Thyroid gland (tissue), 4 donors: ENCODE results near the gene DRP2. TPM values are rescaled to one million over a fixed set of nuclear protein-coding genes. Genes with fewer than 3 reads are reported as not detected.
"Not testable (repeated sequence)": the region's sequence is repeated elsewhere in the genome, so short reads cannot be mapped to it uniquely, and the experiment has no call there.

Experiments
- DNase-seq, 2 donors: peaks; one replicate each; pipeline ENCODE4 v3.0.0-alpha.2; 2019
- H3K27ac ChIP-seq, 3 donors: fragments of 200-600 bp; sonication (generic); 1 replicate in 2 of 3; 2 replicates in 1 of 3; pipeline ENCODE4 v1.5.1; 2016 to 2019; ENCODE audit warnings: mild to moderate bottlenecking in 1 of 3, moderate library complexity in 1 of 3
- H3K27me3 ChIP-seq: fragments of 200-600 bp; sonication (generic); one replicate; pipeline ENCODE4 v1.5.1; 2019
- H3K36me3 ChIP-seq, 2 donors: fragments of 200-600 bp; sonication (generic); one replicate each; pipeline ENCODE4 v1.5.1; 2016 to 2019
- H3K4me1 ChIP-seq, 2 donors: fragments of 200-600 bp; sonication (generic); one replicate each; pipeline ENCODE4 v1.5.1; 2017 to 2019
- H3K4me3 ChIP-seq, 3 donors: fragments of 200-600 bp; sonication (generic); replicated peaks in 1 of 3; 1 replicate in 2 of 3; 2 replicates in 1 of 3; pipeline ENCODE4 v1.5.1; 2016; ENCODE audit warnings: mild to moderate bottlenecking in 1 of 3
- H3K9me3 ChIP-seq: fragments of 200-600 bp; sonication (generic); one replicate; pipeline ENCODE4 v1.5.1; 2017
- CTCF ChIP-seq, 6 experiments: fragments of 200-600 bp in 3 of 6; fragments of 450-650 bp in 3 of 6; sonication (generic) in 3 of 6; IDR thresholded peaks; one replicate each; pipeline ENCODE4 v1.5.1; 2016 to 2019; ENCODE audit warnings: antibody characterized with exemption in 6 of 6, mild to moderate bottlenecking in 2 of 6, inconsistent platforms in 1 of 6, moderate library complexity in 1 of 6
- POLR2A ChIP-seq, 2 donors: fragments of 450-650 bp; IDR thresholded peaks; one replicate each; pipeline ENCODE4 v1.6.1; 2017; ENCODE audit warnings: antibody characterized with exemption in 2 of 2, mild to moderate bottlenecking in 2 of 2, moderate library complexity in 1 of 2
- WGBS, 2 donors: methylation state at CpG; one replicate each; pipeline ENCODE4 v1.1.5; 2017; 5-methylcytosine and 5-hydroxymethylcytosine counted together
- intact Hi-C: fragments of 100-400 bp; cut with DNase I; formaldehyde crosslinking; loops from one replicate; pipeline ENCODE4 v1.15.1; 2023
- small RNA-seq: library from RNA; depleted of rRNA; stranded (forward); fragments of <200 nt; gene quantifications from one replicate; pipeline ENCODE3, GENCODE V24; 2016
- total RNA-seq, 4 donors: library from RNA; depleted of rRNA; stranded (reverse); fragments of >200 nt; gene quantifications; one replicate each; pipeline ENCODE4 v1.2.3, GENCODE V29; 2016

Gene DRP2
- total RNA-seq, 4 donors from 2014 or later, result not detected

- Histone ChIP-seq H3K27ac (no peak overlapping the region), H3K4me1 (no peaks in the 10 kb centered on the region), H3K27me3 (peaks cover 5% of the 10 kb centered on the region), H3K9me3 (no peaks in the 10 kb centered on the region), H3K36me3 (no peaks in the 10 kb centered on the region), H3K4me3 (no peak overlapping the region)
- no peak for DNase-seq
- intact Hi-C loops, result no loop called here
- TF ChIP-seq CTCF (IDR thresholded peaks at IDR 0.05) (peak in 3 of 6 experiments; percentile 40 to 54 (median 43)), POLR2A (IDR thresholded peaks at IDR 0.05) (no peak)
- 5 to 12% methylated on average over 2 of the region's 2 CpGs for WGBS, 2 donors
Measured at GRCh38 chrX:101287402-101287801, 67.8 kb downstream of the DRP2 start.

DNA sequence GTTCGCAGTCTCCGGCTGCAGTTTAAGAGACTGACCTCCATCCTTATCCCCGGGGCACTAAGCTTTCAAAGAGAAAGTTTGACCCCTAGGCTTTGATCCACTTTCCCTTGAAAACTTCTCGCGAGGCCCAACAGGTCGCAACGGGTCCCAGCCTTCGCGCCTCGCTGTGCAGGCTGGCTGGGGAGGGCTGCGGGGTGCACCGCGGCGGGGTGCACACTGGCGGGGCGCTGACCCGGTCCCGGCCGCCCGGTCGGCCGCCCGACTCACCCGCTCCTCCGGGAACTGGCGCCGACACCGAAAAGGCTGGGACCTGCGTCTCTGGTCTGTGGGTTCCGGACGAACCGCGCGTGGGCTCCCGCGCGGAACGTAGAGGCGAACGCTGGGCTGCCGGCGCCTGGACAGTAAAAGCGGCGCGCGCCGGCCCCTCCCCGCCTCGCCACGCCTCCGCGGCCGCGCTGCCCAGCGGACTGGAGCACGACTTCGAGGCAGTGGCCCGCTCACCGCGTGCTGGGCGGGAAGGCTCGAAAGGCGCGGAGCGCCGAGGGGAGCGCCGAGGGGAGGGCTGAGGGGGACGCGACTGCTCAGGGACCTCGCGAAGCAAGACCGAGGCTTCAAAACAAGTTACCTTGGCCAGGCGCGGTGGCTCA is 71.5 kb downstream of the DRP2 start, which contains the start of gene TAF7L:
TAF7L (minus strand) TSS at position 378 of the 647 bp plus-strand sequence. CDS start 3,791 bp downstream, outside the sequence.
- Histone ChIP-seq H3K27me3 (peaks cover 5% of the 10 kb centered on the region), H3K9me3 (no peaks in the 10 kb centered on the region), H3K4me1 (no peaks in the 10 kb centered on the region), H3K36me3 (no peaks in the 10 kb centered on the region), H3K4me3 (no peak within 1 kb of the TSS), H3K27ac (no peak within 1 kb of the TSS)
- DNase-seq, result no peak
- WGBS, 2 donors, result 17 to 41% methylated on average over 2 to 11 of the region's 75 CpGs
- TF ChIP-seq CTCF (IDR thresholded peaks at IDR 0.05), result no peak
- no peak for TF ChIP-seq POLR2A (IDR thresholded peaks at IDR 0.05)
- intact Hi-C loops, result no loop called here

- H3K4me1 ChIP-seq, H3K4me3 ChIP-seq, H3K9me3 ChIP-seq, H3K27ac ChIP-seq, DNase-seq, H3K27me3 ChIP-seq, H3K36me3 ChIP-seq, intact Hi-C loops: not testable (repeated sequence)
- 95 to 100% methylated on average over 3 of the region's 3 CpGs for WGBS, 2 donors
Measured at GRCh38 chrX:101295603-101296002, 76.0 kb downstream of the DRP2 start.

DNA sequence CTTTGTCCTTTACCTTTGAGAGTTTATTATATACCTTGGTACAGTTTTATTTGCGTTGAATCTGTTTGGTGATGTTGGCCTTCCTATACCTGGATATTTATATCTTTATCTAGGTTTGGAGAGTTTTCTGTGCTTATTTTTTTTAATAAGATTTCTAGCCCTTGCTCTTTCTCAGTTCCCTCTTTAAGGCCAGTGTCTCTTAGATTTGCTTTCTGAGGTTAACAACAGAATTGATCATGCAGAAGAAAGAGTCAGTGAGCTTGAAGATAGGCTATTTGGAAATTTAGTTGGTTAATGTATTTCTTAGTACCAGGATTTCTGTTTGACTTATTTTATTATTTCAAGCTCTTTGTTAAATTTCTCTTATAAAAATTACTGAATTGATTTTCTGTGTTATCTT is 84.2 kb downstream of the DRP2 start:
- intact Hi-C loops, result no loop called here
- Histone ChIP-seq H3K27ac (no peak overlapping the region), H3K4me3 (no peak overlapping the region), H3K36me3 (no peaks in the 10 kb centered on the region), H3K4me1 (no peaks in the 10 kb centered on the region), H3K27me3 (no peaks in the 10 kb centered on the region), H3K9me3 (no peaks in the 10 kb centered on the region)
- TF ChIP-seq CTCF (IDR thresholded peaks at IDR 0.05) (no peak), POLR2A (IDR thresholded peaks at IDR 0.05) (no peak)
- 75 to 100% methylated on average over 1 of the region's 1 CpG for WGBS, 2 donors
- no peak for DNase-seq

Small RNAs within 50 kb of the gene (small RNA-seq; reads per million reads assigned to genes)
- gene Z70280.1, result not detected

Other genes with a start within 250 kb of the DRP2 start
- gene TRMT2B, start 167.7 kb upstream of the DRP2 start, total RNA-seq, result 10 to 100 TPM; 26.2 to 32.8 (median 29.1) TPM
- gene TMEM35A, start 140.9 kb upstream of the DRP2 start, total RNA-seq, result 1 to 10 TPM in 3 of 4 donors, under 1 TPM in 1; 0.78 to 2.1 (median 1.3) TPM
- gene CENPI, start 121.6 kb upstream of the DRP2 start, total RNA-seq, result under 1 TPM in 2 of 4 donors, not detected in 2; 0.17 to 0.78 TPM
- 1 to 10 TPM in 1 of 4 donors, under 1 TPM in 2, not detected in 1; 0.22 to 1.4 (median 0.81) TPM for gene TAF7L, start 71.5 kb downstream of the DRP2 start, total RNA-seq
- gene TIMM8A, start 129.0 kb downstream of the DRP2 start, total RNA-seq, result 1 to 10 TPM; 3.9 to 6.4 (median 4.9) TPM
- gene BTK, start 166.4 kb downstream of the DRP2 start, total RNA-seq, result 1 to 10 TPM in 3 of 4 donors, under 1 TPM in 1; 0.49 to 5.2 (median 1.6) TPM
- 1,000 to 10,000 TPM in 2 of 4 donors, 100 to 1,000 TPM in 2; 258 to 2,076 (median 1,246) TPM for gene RPL36A, start 171.2 kb downstream of the DRP2 start, total RNA-seq
- 10 to 100 TPM; 16.5 to 37.5 (median 26.8) TPM for gene GLA, start 188.1 kb downstream of the DRP2 start, total RNA-seq
- 10 to 100 TPM; 53.5 to 68.4 (median 67.5) TPM for gene HNRNPH2, start 188.4 kb downstream of the DRP2 start, total RNA-seq